Ascending aorta (tissue), 2 donors: ENCODE data around the gene NAT9. TPM values are rescaled to one million over a fixed set of nuclear protein-coding genes. Genes with fewer than 3 reads are reported as not detected.

Source experiments
- DNase-seq, 2 donors: peaks; one replicate each; pipeline ENCODE4 v3.0.0-alpha.2; 2019; ENCODE audit warnings: low spot score in 2 of 2
- H3K27ac ChIP-seq, 2 donors: fragments of 200-600 bp; sonication (generic); one replicate each; pipeline ENCODE4 v1.5.1; 2016 to 2017; ENCODE audit warnings: mild to moderate bottlenecking in 1 of 2
- H3K27me3 ChIP-seq: fragments of 200-600 bp; sonication (generic); one replicate; pipeline ENCODE4 v1.5.1; 2017
- H3K36me3 ChIP-seq, 2 donors: fragments of 200-600 bp; sonication (generic); one replicate each; pipeline ENCODE4 v1.5.1; 2016
- H3K4me1 ChIP-seq, 2 donors: fragments of 200-600 bp; sonication (generic); one replicate each; pipeline ENCODE4 v1.5.1; 2016 to 2017; ENCODE audit warnings: mild to moderate bottlenecking in 1 of 2
- H3K4me3 ChIP-seq, 2 donors: fragments of 200-600 bp; sonication (generic); one replicate each; pipeline ENCODE4 v1.5.1; 2016 to 2017; ENCODE audit warnings: mild to moderate bottlenecking in 1 of 2
- H3K9me3 ChIP-seq, 2 donors: fragments of 200-600 bp; sonication (generic); one replicate each; pipeline ENCODE4 v1.5.1; 2016
- intact Hi-C: fragments of 100-400 bp; cut with DNase I; formaldehyde crosslinking; loops from one replicate; pipeline ENCODE4 v1.15.1; 2023
- total RNA-seq: library from RNA; depleted of rRNA; stranded (reverse); fragments of >200 nt; gene quantifications from one replicate; pipeline ENCODE4 v1.1.0, GENCODE V29; 2016
- TF ChIP-seq, protein P1 (sequence below), 3 experiments: fragments of 200-600 bp in 2 of 3; fragments of 450-650 bp in 1 of 3; sonication (generic) in 2 of 3; IDR thresholded peaks; one replicate each; pipeline ENCODE4 v1.5.1; 2016 to 2019; ENCODE audit warnings: antibody characterized with exemption in 3 of 3, mild to moderate bottlenecking in 1 of 3, moderate library complexity in 1 of 3

The NAT9 gene
- total RNA-seq, 1 donor from 2014 or later: 13.3 TPM

DNA sequence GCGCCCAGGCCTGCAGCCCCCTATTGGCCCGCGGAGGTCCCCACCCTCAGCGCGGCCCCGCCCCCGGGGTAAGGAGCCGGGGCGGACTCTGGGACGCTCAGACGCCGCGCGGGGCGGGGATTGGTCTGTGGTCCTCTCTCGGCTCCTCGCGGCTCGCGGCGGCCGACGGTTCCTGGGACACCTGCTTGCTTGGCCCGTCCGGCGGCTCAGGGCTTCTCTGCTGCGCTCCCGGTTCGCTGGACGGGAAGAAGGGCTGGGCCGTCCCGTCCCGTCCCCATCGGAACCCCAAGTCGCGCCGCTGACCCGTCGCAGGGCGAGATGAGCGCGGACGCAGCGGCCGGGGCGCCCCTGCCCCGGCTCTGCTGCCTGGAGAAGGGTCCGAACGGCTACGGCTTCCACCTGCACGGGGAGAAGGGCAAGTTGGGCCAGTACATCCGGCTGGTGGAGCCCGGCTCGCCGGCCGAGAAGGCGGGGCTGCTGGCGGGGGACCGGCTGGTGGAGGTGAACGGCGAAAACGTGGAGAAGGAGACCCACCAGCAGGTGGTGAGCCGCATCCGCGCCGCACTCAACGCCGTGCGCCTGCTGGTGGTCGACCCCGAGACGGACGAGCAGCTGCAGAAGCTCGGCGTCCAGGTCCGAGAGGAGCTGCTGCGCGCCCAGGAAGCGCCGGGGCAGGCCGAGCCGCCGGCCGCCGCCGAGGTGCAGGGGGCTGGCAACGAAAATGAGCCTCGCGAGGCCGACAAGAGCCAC lies 27.4 kb downstream of the NAT9 start, which contains the start of gene NHERF1:
NHERF1 (plus strand) TSS at position 100 of the 750 bp plus-strand sequence; CDS start at position 319, 219 bp downstream.
- peak; percentile 87 to 98 for DNase-seq

GRCh38 chr17:74748279-74748528 lies 27.9 kb downstream of the NAT9 start:
- no peak for DNase-seq
- peak overlapping the region; percentile 92 to 99 for H3K4me3 ChIP-seq
- TF ChIP-seq, protein P1, sequence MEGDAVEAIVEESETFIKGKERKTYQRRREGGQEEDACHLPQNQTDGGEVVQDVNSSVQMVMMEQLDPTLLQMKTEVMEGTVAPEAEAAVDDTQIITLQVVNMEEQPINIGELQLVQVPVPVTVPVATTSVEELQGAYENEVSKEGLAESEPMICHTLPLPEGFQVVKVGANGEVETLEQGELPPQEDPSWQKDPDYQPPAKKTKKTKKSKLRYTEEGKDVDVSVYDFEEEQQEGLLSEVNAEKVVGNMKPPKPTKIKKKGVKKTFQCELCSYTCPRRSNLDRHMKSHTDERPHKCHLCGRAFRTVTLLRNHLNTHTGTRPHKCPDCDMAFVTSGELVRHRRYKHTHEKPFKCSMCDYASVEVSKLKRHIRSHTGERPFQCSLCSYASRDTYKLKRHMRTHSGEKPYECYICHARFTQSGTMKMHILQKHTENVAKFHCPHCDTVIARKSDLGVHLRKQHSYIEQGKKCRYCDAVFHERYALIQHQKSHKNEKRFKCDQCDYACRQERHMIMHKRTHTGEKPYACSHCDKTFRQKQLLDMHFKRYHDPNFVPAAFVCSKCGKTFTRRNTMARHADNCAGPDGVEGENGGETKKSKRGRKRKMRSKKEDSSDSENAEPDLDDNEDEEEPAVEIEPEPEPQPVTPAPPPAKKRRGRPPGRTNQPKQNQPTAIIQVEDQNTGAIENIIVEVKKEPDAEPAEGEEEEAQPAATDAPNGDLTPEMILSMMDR (IDR thresholded peaks at IDR 0.05): peak in 1 of 3 experiments; percentile 14
- H3K27ac ChIP-seq: peak overlapping the region; percentile 64 to 71
- no peaks in the 10 kb centered on the region for H3K36me3 ChIP-seq
- H3K27me3 ChIP-seq: no peaks in the 10 kb centered on the region
- H3K9me3 ChIP-seq: no peaks in the 10 kb centered on the region
- intact Hi-C loops: loop anchor here (1.0 to 5.0 kb wide), 2 partner anchors 28 to 296 kb away; partner anchors contain the start of gene NAT9
- H3K4me1 ChIP-seq: peaks cover 4 to 15% of the 10 kb centered on the region in 2 donors

More for the DNA sequence above, 27.4 kb downstream of the NAT9 start, which contains the start of gene NHERF1:
- Histone ChIP-seq H3K4me1 (peaks cover 4 to 15% of the 10 kb centered on the region in 2 donors), H3K27me3 (no peaks in the 10 kb centered on the region), H3K4me3 (peak within 1 kb of the TSS; percentile 92 to 99), H3K27ac (peak within 1 kb of the TSS; percentile 83 to 85), H3K9me3 (no peaks in the 10 kb centered on the region), H3K36me3 (no peaks in the 10 kb centered on the region)
- TF ChIP-seq, protein P1 (IDR thresholded peaks at IDR 0.05): no peak
- intact Hi-C loops: loop anchor here (1.0 to 5.0 kb wide), 2 partner anchors 28 to 296 kb away; partner anchors contain the start of gene NAT9

GRCh38 chr17:74746922-74747321 lies 29.2 kb downstream of the NAT9 start:
- H3K4me3 ChIP-seq: no peak overlapping the region
- peak overlapping the region in 1 of 2 donors; percentile 71 for H3K27ac ChIP-seq
- TF ChIP-seq, protein P1 (IDR thresholded peaks at IDR 0.05): no peak
- intact Hi-C loops: loop anchor here (5.0 kb wide), 1 partner anchor 295 kb away; no protein-coding TSS in a partner anchor
- no peaks in the 10 kb centered on the region for H3K9me3 ChIP-seq
- peaks cover 4 to 15% of the 10 kb centered on the region in 2 donors for H3K4me1 ChIP-seq
- no peaks in the 10 kb centered on the region for H3K27me3 ChIP-seq
- peak in 1 of 2 donors; percentile 62 for DNase-seq
- no peaks in the 10 kb centered on the region for H3K36me3 ChIP-seq

GRCh38 chr17:74746376-74746775 lies 29.8 kb downstream of the NAT9 start:
- intact Hi-C loops: loop anchor here (5.0 kb wide), 1 partner anchor 294 kb away; no protein-coding TSS in a partner anchor
- Histone ChIP-seq H3K9me3 (no peaks in the 10 kb centered on the region), H3K4me3 (no peak overlapping the region), H3K27me3 (no peaks in the 10 kb centered on the region), H3K27ac (no peak overlapping the region), H3K4me1 (peaks cover 4 to 15% of the 10 kb centered on the region in 2 donors), H3K36me3 (no peaks in the 10 kb centered on the region)
- TF ChIP-seq, protein P1 (IDR thresholded peaks at IDR 0.05): no peak
- peak in 1 of 2 donors; percentile 54 for DNase-seq

DNA sequence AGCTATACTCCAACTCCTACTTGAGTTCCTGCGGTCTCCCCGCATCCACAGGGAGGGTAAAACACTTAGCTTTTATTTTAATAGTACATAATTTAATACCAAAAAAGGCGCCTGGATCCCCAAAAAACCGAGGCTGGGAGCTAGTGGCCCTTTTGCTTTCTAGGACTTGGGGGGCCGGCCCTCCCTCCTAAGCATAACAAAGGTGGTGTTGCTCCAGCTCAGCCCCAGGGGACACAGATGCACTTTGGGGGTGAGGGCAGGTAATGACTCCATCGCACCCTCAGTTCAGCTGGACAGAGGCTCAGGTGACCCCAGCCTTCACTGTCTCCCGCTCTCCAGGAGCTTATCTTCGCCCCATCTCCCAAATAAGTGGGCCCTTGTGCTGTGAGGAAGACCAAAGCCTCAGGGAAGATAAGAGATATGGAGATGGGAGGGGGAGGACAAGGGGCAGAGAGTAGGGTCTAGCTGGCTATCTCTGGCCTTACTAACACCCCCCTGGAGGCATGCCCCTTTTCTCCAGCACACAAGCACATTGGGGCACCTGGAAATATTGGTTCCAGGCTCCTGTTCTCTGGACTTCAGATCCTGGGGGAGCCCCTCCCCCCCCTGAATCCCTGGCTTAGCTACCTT lies 30.5 kb downstream of the NAT9 start:
- DNase-seq: no peak
- H3K4me3 ChIP-seq: no peak overlapping the region
- no peaks in the 10 kb centered on the region for H3K36me3 ChIP-seq
- H3K27ac ChIP-seq: no peak overlapping the region
- TF ChIP-seq, protein P1 (IDR thresholded peaks at IDR 0.05): no peak
- intact Hi-C loops: loop anchor here (2.0 to 5.0 kb wide), 2 partner anchors 213 to 293 kb away; no protein-coding TSS in a partner anchor
- H3K27me3 ChIP-seq: no peaks in the 10 kb centered on the region
- peaks cover 4 to 14% of the 10 kb centered on the region in 2 donors for H3K4me1 ChIP-seq
- H3K9me3 ChIP-seq: no peaks in the 10 kb centered on the region
